Ectodermal cell (in vitro differentiated cells): Measurements from ENCODE around the gene CCDC102B.
"Not testable (repeated sequence)": the region's sequence is repeated elsewhere in the genome, so short reads cannot be mapped to it uniquely, and the experiment has no call there.

Experiments
- H3K27ac ChIP-seq: 2 replicates; pipeline ENCODE4 v1.7.0; 2013; ENCODE audit warnings: mild to moderate bottlenecking, low read depth, low read length; ENCODE audit not compliant: insufficient read depth, poor library complexity, severe bottlenecking
- H3K27me3 ChIP-seq: 2 replicates; pipeline ENCODE4 v1.7.0; 2013; ENCODE audit warnings: mild to moderate bottlenecking, low read length; ENCODE audit not compliant: insufficient read depth, control insufficient read depth, poor library complexity, severe bottlenecking
- H3K36me3 ChIP-seq: one replicate; pipeline ENCODE4 v1.7.0; 2013; ENCODE audit warnings: low read length; ENCODE audit not compliant: control insufficient read depth, insufficient read depth
- H3K4me1 ChIP-seq: one replicate; pipeline ENCODE4 v1.7.0; 2013; ENCODE audit warnings: low read length; ENCODE audit not compliant: control insufficient read depth, insufficient read depth
- H3K4me3 ChIP-seq: 2 replicates; pipeline ENCODE4 v1.7.0; 2013; ENCODE audit warnings: low read depth, low read length, control low read depth; ENCODE audit not compliant: insufficient read depth
- H3K9me3 ChIP-seq: 2 replicates; pipeline ENCODE4 v1.7.0; 2013; ENCODE audit warnings: mild to moderate bottlenecking, low read length, moderate library complexity; ENCODE audit not compliant: control insufficient read depth
- WGBS, 2 experiments: methylation state at CpG; one replicate each; pipeline ENCODE4 v1.1.7; 2013; ENCODE audit warnings: missing lambda C conversion rate in 2 of 2; 5-methylcytosine and 5-hydroxymethylcytosine counted together

Gene CCDC102B

GRCh38 chr18:68991286-68991685, 193.4 kb downstream of the CCDC102B start:
- Histone ChIP-seq H3K9me3 (no peaks in the 10 kb centered on the region), H3K36me3 (no peaks in the 10 kb centered on the region), H3K27ac (no peak overlapping the region), H3K27me3 (no peaks in the 10 kb centered on the region), H3K4me1 (no peaks in the 10 kb centered on the region), H3K4me3 (no peak overlapping the region)

GRCh38 chr18:68992719-68993482, 195.0 kb downstream of the CCDC102B start:
- Histone ChIP-seq H3K4me3 (no peak overlapping the region), H3K36me3 (no peaks in the 10 kb centered on the region), H3K4me1 (no peaks in the 10 kb centered on the region), H3K9me3 (no peaks in the 10 kb centered on the region), H3K27ac (no peak overlapping the region), H3K27me3 (no peaks in the 10 kb centered on the region)
- WGBS, 2 experiments = 84 to 86% methylated on average over 12 of the region's 12 CpGs

- 71 to 72% methylated on average over 4 of the region's 4 CpGs for WGBS, 2 experiments
- no peaks in the 10 kb centered on the region for H3K9me3 ChIP-seq
- no peak overlapping the region for H3K4me3 ChIP-seq
- no peaks in the 10 kb centered on the region for H3K4me1 ChIP-seq
- no peaks in the 10 kb centered on the region for H3K27me3 ChIP-seq
- H3K27ac ChIP-seq = no peak overlapping the region
- no peaks in the 10 kb centered on the region for H3K36me3 ChIP-seq
Observed at GRCh38 chr18:68995675-68996074, 197.8 kb downstream of the CCDC102B start.

GRCh38 chr18:68997845-68998244, 200.0 kb downstream of the CCDC102B start:
- H3K4me1 ChIP-seq = no peaks in the 10 kb centered on the region
- H3K27ac ChIP-seq = no peak overlapping the region
- H3K36me3 ChIP-seq = no peaks in the 10 kb centered on the region
- H3K27me3 ChIP-seq = no peaks in the 10 kb centered on the region
- WGBS, 2 experiments = 69 to 79% methylated on average over 2 of the region's 3 CpGs
- no peak overlapping the region for H3K4me3 ChIP-seq
- H3K9me3 ChIP-seq = no peaks in the 10 kb centered on the region

GRCh38 chr18:69000366-69000765, 202.5 kb downstream of the CCDC102B start:
- H3K4me1 ChIP-seq = no peaks in the 10 kb centered on the region
- H3K27me3 ChIP-seq = no peaks in the 10 kb centered on the region
- H3K4me3 ChIP-seq = no peak overlapping the region
- H3K36me3 ChIP-seq = no peaks in the 10 kb centered on the region
- no peak overlapping the region for H3K27ac ChIP-seq
- 100% methylated on average over 1 of the region's 1 CpG; no CpG with 5 or more reads in 1 of the 2 experiments for WGBS, 2 experiments
- no peaks in the 10 kb centered on the region for H3K9me3 ChIP-seq

GRCh38 chr18:69002233-69002632, 204.4 kb downstream of the CCDC102B start:
- Histone ChIP-seq H3K4me3 (no peak overlapping the region), H3K9me3 (no peaks in the 10 kb centered on the region), H3K27me3 (no peaks in the 10 kb centered on the region), H3K4me1 (no peaks in the 10 kb centered on the region), H3K27ac (no peak overlapping the region), H3K36me3 (no peaks in the 10 kb centered on the region)
- 95% methylated on average over 6 of the region's 6 CpGs for WGBS, 2 experiments

- WGBS, 2 experiments = 85 to 92% methylated on average over 2 of the region's 4 CpGs
- H3K4me1 ChIP-seq, H3K27me3 ChIP-seq, H3K9me3 ChIP-seq, H3K4me3 ChIP-seq, H3K27ac ChIP-seq, H3K36me3 ChIP-seq: not testable (repeated sequence)
Observed at GRCh38 chr18:69006212-69006611, 208.3 kb downstream of the CCDC102B start.

- no peaks in the 10 kb centered on the region for H3K36me3 ChIP-seq
- H3K9me3 ChIP-seq = no peaks in the 10 kb centered on the region
- H3K27me3 ChIP-seq = no peaks in the 10 kb centered on the region
- no peak overlapping the region for H3K4me3 ChIP-seq
- no peak overlapping the region for H3K27ac ChIP-seq
- WGBS, 2 experiments = 88 to 89% methylated on average over 5 of the region's 5 CpGs
- H3K4me1 ChIP-seq = no peaks in the 10 kb centered on the region
Observed at GRCh38 chr18:69008538-69008937, 210.7 kb downstream of the CCDC102B start.

GRCh38 chr18:69021211-69021805, 223.4 kb downstream of the CCDC102B start:
- Histone ChIP-seq H3K27ac (no peak overlapping the region), H3K27me3 (no peaks in the 10 kb centered on the region), H3K4me1 (no peaks in the 10 kb centered on the region), H3K9me3 (no peaks in the 10 kb centered on the region), H3K4me3 (no peak overlapping the region), H3K36me3 (no peaks in the 10 kb centered on the region)
- 93 to 98% methylated on average over 5 to 7 of the region's 8 CpGs for WGBS, 2 experiments

- Histone ChIP-seq H3K4me1 (no peaks in the 10 kb centered on the region), H3K27ac (no peak overlapping the region), H3K4me3 (no peak overlapping the region), H3K27me3 (no peaks in the 10 kb centered on the region), H3K9me3 (no peaks in the 10 kb centered on the region), H3K36me3 (no peaks in the 10 kb centered on the region)
- WGBS, 2 experiments = no CpG with 5 or more reads among the region's 1 CpG
Observed at GRCh38 chr18:69022426-69022825, 224.5 kb downstream of the CCDC102B start.
